Naive thymus-derived CD4-positive, alpha-beta T cell (primary cell): ENCODE measurements around the gene ZKSCAN8. TPM values are rescaled to one million over a fixed set of nuclear protein-coding genes. Genes with fewer than 3 reads are reported as not detected.

Experiments
- ATAC-seq: fragments of 150-1000 bp; cut with Tn5 transposase; 2 replicates; pipeline ENCODE4 v1.10.0; 2021; ENCODE audit warnings: mild to moderate bottlenecking, moderate library complexity
- CTCF ChIA-PET: fragments of 350-600 bp; sonication (Branson Sonifier 250); formaldehyde crosslinking; loops from one replicate; lab custom pipeline; 2021; ENCODE audit warnings: antibody characterized with exemption; lab: Charles Lee
- POLR2A ChIA-PET: fragments of 350-600 bp; sonication (Branson Sonifier 250); formaldehyde crosslinking; loops from one replicate; lab custom pipeline; 2021; ENCODE audit warnings: antibody characterized with exemption, inconsistent platforms; lab: Charles Lee
- DNase-seq, 9 donors: peaks; one replicate each; pipeline versions ENCODE4 v3.0.0 to v3.0.0-alpha.2; 2020 to 2022; ENCODE audit warnings: mixed read lengths in 1 of 9
- H3K27ac ChIP-seq: one replicate; pipeline ENCODE4 v1.7.0; 2013; ENCODE audit warnings: mild to moderate bottlenecking, low read depth, low read length, moderate library complexity
- H3K27me3 ChIP-seq, 2 donors: one replicate each; pipeline ENCODE4 v1.7.0; 2013; ENCODE audit warnings: low read length in 2 of 2, mild to moderate bottlenecking in 2 of 2, moderate library complexity in 2 of 2; ENCODE audit not compliant: control insufficient read depth in 2 of 2, insufficient read depth in 2 of 2
- H3K36me3 ChIP-seq, 3 experiments: 1 replicate in 2 of 3; 2 replicates in 1 of 3; pipeline ENCODE4 v1.7.0; 2013; ENCODE audit warnings: low read length in 3 of 3, mild to moderate bottlenecking in 3 of 3, moderate library complexity in 1 of 3; ENCODE audit not compliant: insufficient read depth in 3 of 3, control insufficient read depth in 2 of 3
- H3K4me1 ChIP-seq, 2 donors: one replicate each; pipeline ENCODE4 v1.7.0; 2013; ENCODE audit warnings: low read length in 2 of 2, mild to moderate bottlenecking in 2 of 2, moderate library complexity in 1 of 2; ENCODE audit not compliant: control insufficient read depth in 2 of 2, insufficient read depth in 2 of 2
- H3K4me3 ChIP-seq: 2 replicates; pipeline ENCODE4 v1.7.0; 2013; ENCODE audit warnings: mild to moderate bottlenecking, low read length
- H3K9me3 ChIP-seq, 3 experiments: 1 replicate in 2 of 3; 2 replicates in 1 of 3; pipeline ENCODE4 v1.7.0; 2013; ENCODE audit warnings: low read length in 3 of 3; ENCODE audit not compliant: control insufficient read depth in 2 of 3
- H3K27ac Mint-ChIP-seq, 9 donors: one replicate each; pipeline ENCODE4 v1.8.0; 2020 to 2022; ENCODE audit warnings: mixed read lengths in 9 of 9, mild to moderate bottlenecking in 8 of 9, moderate library complexity in 5 of 9, inconsistent platforms in 2 of 9
- H3K27me3 Mint-ChIP-seq, 5 donors: one replicate each; pipeline ENCODE4 v1.8.0; 2021 to 2022; ENCODE audit warnings: mixed read lengths in 5 of 5, mild to moderate bottlenecking in 1 of 5
- H3K36me3 Mint-ChIP-seq, 5 donors: one replicate each; pipeline ENCODE4 v1.8.0; 2020 to 2022; ENCODE audit warnings: mixed read lengths in 5 of 5, mild to moderate bottlenecking in 3 of 5, inconsistent platforms in 1 of 5
- H3K4me1 Mint-ChIP-seq, 7 donors: one replicate each; pipeline ENCODE4 v1.8.0; 2020 to 2022; ENCODE audit warnings: mixed read lengths in 7 of 7, mild to moderate bottlenecking in 3 of 7, inconsistent platforms in 1 of 7
- H3K4me3 Mint-ChIP-seq, 10 donors: one replicate each; pipeline ENCODE4 v1.8.0; 2020 to 2022; ENCODE audit warnings: mild to moderate bottlenecking in 10 of 10, mixed read lengths in 10 of 10, moderate library complexity in 6 of 10, inconsistent platforms in 2 of 10
- H3K9me3 Mint-ChIP-seq, 11 donors: one replicate each; pipeline ENCODE4 v1.8.0; 2020 to 2022; ENCODE audit warnings: mixed read lengths in 11 of 11, mild to moderate bottlenecking in 4 of 11, inconsistent platforms in 1 of 11, moderate library complexity in 1 of 11
- intact Hi-C, 2 donors: fragments of 100-400 bp; cut with micrococcal nuclease; formaldehyde crosslinking; loops; one replicate each; pipeline ENCODE4 v1.15.1; 2023
- polyA plus RNA-seq, 2 donors: library from polyadenylated mRNA; unstranded; fragments of 300-500 nt; fragmentation: Illumina TruSeq; gene quantifications; one replicate each; pipeline ENCODE4 v1.2.3, GENCODE V29; 2021
- total RNA-seq, 6 experiments: library from RNA in 5 of 6; stranded (reverse) in 5 of 6; gene quantifications; 1 replicate in 5 of 6; 2 replicates in 1 of 6; pipeline ENCODE4 v1.2.3 and lab custom pipeline; 2021 to 2026

The ZKSCAN8 gene
- total and polyA plus RNA-seq, 7 experiments from 2014 or later = 0.52 to 46.7 (median 25.0) TPM

DNA sequence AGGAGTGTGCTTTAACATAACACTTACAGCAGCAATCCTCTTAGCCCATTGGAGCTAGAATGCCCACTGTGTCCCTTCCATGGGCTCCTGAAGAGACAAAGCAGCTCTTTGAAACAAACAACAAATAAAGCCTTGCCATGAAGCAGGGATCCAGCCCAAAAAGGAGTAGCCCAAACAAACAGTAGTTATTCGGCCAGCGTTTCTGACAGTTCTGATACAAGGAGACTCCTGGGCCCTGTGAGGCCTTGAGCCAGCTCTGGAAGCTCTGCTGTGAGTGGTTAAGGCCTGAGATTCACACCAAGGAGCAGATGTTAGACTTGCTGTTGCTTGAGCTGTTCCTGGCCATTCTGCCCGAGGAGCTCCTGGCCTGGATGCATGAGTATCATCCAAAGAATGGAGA lies 34.2 kb upstream of the ZKSCAN8 start:
- peaks cover 0 to 11% (median 3%) of the 10 kb centered on the region in 5 donors for H3K27me3 Mint-ChIP-seq
- H3K36me3 ChIP-seq = no peaks in the 10 kb centered on the region
- intact Hi-C loops = loop anchor here in 1 of 2 donors (10.0 kb wide), 1 partner anchor 203 kb away; no protein-coding TSS in a partner anchor
- peaks cover 0 to 3% (median 0%) of the 10 kb centered on the region in 5 donors for H3K36me3 Mint-ChIP-seq
- H3K4me3 Mint-ChIP-seq = no peak overlapping the region
- H3K4me1 Mint-ChIP-seq = peaks cover 6 to 19% (median 9%) of the 10 kb centered on the region in 7 donors
- H3K4me1 ChIP-seq = peaks cover 0 to 7% of the 10 kb centered on the region in 2 donors
- H3K27ac ChIP-seq = no peak overlapping the region
- POLR2A ChIA-PET = interaction anchor here (0.7 kb wide), 1 partner anchor 35 kb away, joined by 3 read pairs; no protein-coding TSS in a partner anchor
- DNase-seq (no peak), ATAC-seq (no peak)
- H3K4me3 ChIP-seq = no peak overlapping the region
- no peaks in the 10 kb centered on the region for H3K27me3 ChIP-seq
- H3K9me3 ChIP-seq = no peaks in the 10 kb centered on the region
- CTCF ChIA-PET = no interaction called here
- H3K27ac Mint-ChIP-seq = no peak overlapping the region
- peaks cover 0 to 4% (median 0%) of the 10 kb centered on the region in 11 donors for H3K9me3 Mint-ChIP-seq

- Histone ChIP-seq H3K27ac (no peak overlapping the region), H3K27me3 (no peaks in the 10 kb centered on the region), H3K36me3 (peaks cover 0 to 18% (median 0%) of the 10 kb centered on the region in 3 experiments), H3K9me3 (no peaks in the 10 kb centered on the region), H3K4me1 (no peaks in the 10 kb centered on the region), H3K4me3 (no peak overlapping the region)
- Mint-ChIP-seq H3K27ac (no peak overlapping the region), H3K4me3 (no peak overlapping the region), H3K4me1 (no peaks in the 10 kb centered on the region), H3K27me3 (peaks cover 0 to 7% (median 0%) of the 10 kb centered on the region in 5 donors), H3K9me3 (peaks cover 0 to 2% (median 0%) of the 10 kb centered on the region in 11 donors), H3K36me3 (peaks cover 4 to 28% (median 18%) of the 10 kb centered on the region in 5 donors)
- ATAC-seq (no peak), DNase-seq (no peak)
- POLR2A ChIA-PET = interaction anchor here (0.9 kb wide), 1 partner anchor 353 kb away, joined by 3 read pairs; no protein-coding TSS in a partner anchor
- intact Hi-C loops = no loop called here
- CTCF ChIA-PET = no interaction called here
Observed at GRCh38 chr6:28111964-28112363, 29.7 kb upstream of the ZKSCAN8 start.

DNA sequence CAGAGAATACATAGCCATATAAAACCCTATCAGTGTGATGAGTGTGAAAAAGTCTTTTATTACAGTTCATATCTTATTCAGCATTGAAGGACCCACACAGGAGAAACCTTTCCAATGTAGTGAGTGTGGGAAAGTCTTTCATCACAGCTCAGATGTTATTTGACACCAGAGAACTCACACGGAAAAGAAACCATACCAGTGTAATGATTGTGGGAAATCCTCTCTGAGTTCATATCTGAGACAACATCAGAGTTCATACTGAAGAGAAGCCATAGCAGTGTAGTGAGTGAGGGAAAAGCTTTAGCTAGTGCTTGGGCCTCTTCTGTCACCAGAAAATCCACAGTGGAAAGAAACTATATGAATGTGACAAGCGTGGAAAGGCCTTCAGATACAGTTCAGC lies 25.9 kb upstream of the ZKSCAN8 start:
- Histone ChIP-seq H3K27ac (no peak overlapping the region), H3K36me3 (peaks cover 0 to 41% (median 4%) of the 10 kb centered on the region in 3 experiments), H3K4me3 (no peak overlapping the region), H3K9me3 (no peaks in the 10 kb centered on the region), H3K4me1 (no peaks in the 10 kb centered on the region), H3K27me3 (no peaks in the 10 kb centered on the region)
- H3K27ac Mint-ChIP-seq = peak overlapping the region in 1 of 9 donors; percentile 10
- H3K27me3 Mint-ChIP-seq = no peaks in the 10 kb centered on the region
- DNase-seq (no peak), ATAC-seq (no peak)
- H3K9me3 Mint-ChIP-seq = peaks cover 0 to 2% (median 0%) of the 10 kb centered on the region in 11 donors
- H3K4me3 Mint-ChIP-seq = no peak overlapping the region
- intact Hi-C loops = no loop called here
- peaks cover 10 to 44% (median 28%) of the 10 kb centered on the region in 5 donors for H3K36me3 Mint-ChIP-seq
- POLR2A ChIA-PET = interaction anchor here (0.6 to 1.0 kb wide), 2 partner anchors 11 to 21 kb away, joined by 3 to 4 read pairs; no protein-coding TSS in a partner anchor
- no peaks in the 10 kb centered on the region for H3K4me1 Mint-ChIP-seq
- CTCF ChIA-PET = interaction anchor here (0.8 kb wide), 1 partner anchor 38 kb away, joined by 4 read pairs; no protein-coding TSS in a partner anchor

GRCh38 chr6:28117386-28118050 lies 24.2 kb upstream of the ZKSCAN8 start:
- CTCF ChIA-PET = interaction anchor here (1.2 kb wide), 1 partner anchor 13 kb away, joined by 3 read pairs; no protein-coding TSS in a partner anchor
- DNase-seq (no peak), ATAC-seq (no peak)
- H3K9me3 Mint-ChIP-seq = peaks cover 0 to 2% (median 0%) of the 10 kb centered on the region in 11 donors
- intact Hi-C loops = no loop called here
- Histone ChIP-seq H3K9me3 (no peaks in the 10 kb centered on the region), H3K36me3 (peaks cover 0 to 41% (median 4%) of the 10 kb centered on the region in 3 experiments), H3K4me1 (no peaks in the 10 kb centered on the region), H3K27ac (no peak overlapping the region), H3K27me3 (no peaks in the 10 kb centered on the region), H3K4me3 (no peak overlapping the region)
- POLR2A ChIA-PET = interaction anchor here (0.5 to 1.2 kb wide), 2 partner anchors 9 to 24 kb away, joined by 3 to 4 read pairs; partner anchors contain the start of gene ZKSCAN8
- peaks cover 10 to 52% (median 28%) of the 10 kb centered on the region in 5 donors for H3K36me3 Mint-ChIP-seq
- no peaks in the 10 kb centered on the region for H3K27me3 Mint-ChIP-seq
- peaks cover 0 to 4% (median 0%) of the 10 kb centered on the region in 7 donors for H3K4me1 Mint-ChIP-seq
- H3K27ac Mint-ChIP-seq = no peak overlapping the region
- no peak overlapping the region for H3K4me3 Mint-ChIP-seq

DNA sequence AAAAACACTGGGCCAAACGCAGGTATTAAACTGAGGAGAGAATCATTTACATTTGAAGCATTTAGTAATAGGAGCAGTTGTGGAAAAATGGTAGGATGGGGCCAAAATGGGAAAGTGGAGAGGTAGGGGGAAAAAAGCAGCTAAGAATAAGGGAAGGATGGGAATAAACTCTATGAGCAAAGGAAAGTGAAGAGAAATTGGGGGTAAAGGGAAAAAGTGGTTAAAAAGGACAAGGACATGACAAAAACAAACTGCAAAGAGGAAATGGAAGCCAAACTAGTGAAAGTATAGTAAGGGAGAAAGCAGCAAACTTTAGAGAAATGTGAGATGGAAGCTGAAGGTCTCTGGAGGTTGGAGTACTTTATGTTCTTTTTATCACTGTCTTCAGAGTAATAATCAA lies 23.5 kb upstream of the ZKSCAN8 start:
- H3K4me3 Mint-ChIP-seq = no peak overlapping the region
- H3K4me1 ChIP-seq = no peaks in the 10 kb centered on the region
- no peak overlapping the region for H3K4me3 ChIP-seq
- H3K4me1 Mint-ChIP-seq = peaks cover under 1 to 9% (median 2%) of the 10 kb centered on the region in 7 donors
- peaks cover 10 to 58% (median 29%) of the 10 kb centered on the region in 5 donors for H3K36me3 Mint-ChIP-seq
- no peaks in the 10 kb centered on the region for H3K9me3 ChIP-seq
- ATAC-seq (no peak), DNase-seq (no peak)
- CTCF ChIA-PET = no interaction called here
- no peaks in the 10 kb centered on the region for H3K27me3 ChIP-seq
- H3K9me3 Mint-ChIP-seq = peaks cover 0 to 2% (median 0%) of the 10 kb centered on the region in 11 donors
- no peaks in the 10 kb centered on the region for H3K27me3 Mint-ChIP-seq
- POLR2A ChIA-PET = no interaction called here
- no peak overlapping the region for H3K27ac Mint-ChIP-seq
- no peak overlapping the region for H3K27ac ChIP-seq
- peaks cover 0 to 41% (median 4%) of the 10 kb centered on the region in 3 experiments for H3K36me3 ChIP-seq
- intact Hi-C loops = no loop called here

DNA sequence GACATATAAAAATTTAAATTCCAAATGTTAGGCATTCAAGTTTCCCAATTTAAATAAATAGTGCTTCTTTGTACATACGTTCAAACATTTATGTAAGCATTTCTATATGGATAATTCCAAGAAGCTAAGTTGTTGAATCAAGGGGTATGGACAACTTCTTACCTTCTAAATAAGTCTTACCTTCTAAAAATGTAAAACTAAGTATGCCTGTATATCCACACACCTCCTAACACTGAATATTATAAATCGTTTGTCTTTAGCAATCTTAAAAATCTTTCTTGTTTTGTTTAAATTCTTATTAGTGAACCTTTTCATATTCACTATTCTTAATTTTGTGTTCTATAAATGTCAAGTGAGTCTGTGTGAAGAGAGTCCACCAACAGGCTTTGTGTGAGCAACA lies 19.8 kb upstream of the ZKSCAN8 start:
- CTCF ChIA-PET = no interaction called here
- Histone ChIP-seq H3K27ac (no peak overlapping the region), H3K4me3 (no peak overlapping the region), H3K27me3 (no peaks in the 10 kb centered on the region), H3K9me3 (no peaks in the 10 kb centered on the region), H3K4me1 (peaks cover 12 to 16% of the 10 kb centered on the region in 2 donors), H3K36me3 (peaks cover 0 to 23% (median 4%) of the 10 kb centered on the region in 3 experiments)
- no peaks in the 10 kb centered on the region for H3K9me3 Mint-ChIP-seq
- no peaks in the 10 kb centered on the region for H3K27me3 Mint-ChIP-seq
- H3K4me3 Mint-ChIP-seq = peak overlapping the region in 1 of 10 donors; percentile 39
- no peak overlapping the region for H3K27ac Mint-ChIP-seq
- no peak for ATAC-seq
- peaks cover 6 to 39% (median 19%) of the 10 kb centered on the region in 5 donors for H3K36me3 Mint-ChIP-seq
- POLR2A ChIA-PET = interaction anchor here (7.6 kb wide), 1 partner anchor 17 kb away, joined by 75 read pairs; the partner anchor contains the start of gene ZKSCAN8
- no peak for DNase-seq
- intact Hi-C loops = no loop called here
- H3K4me1 Mint-ChIP-seq = peaks cover 25 to 38% (median 36%) of the 10 kb centered on the region in 7 donors
